Progenitor cell of endocrine pancreas (in vitro differentiated cells): ENCODE data around the gene IQGAP2. TPM values are rescaled to one million over a fixed set of nuclear protein-coding genes. Genes with fewer than 3 reads are reported as not detected.
A peak's percentile ranks its signal among the peaks of the same experiment; 100 is the strongest.

ENCODE experiments used
- DNase-seq: peaks from one replicate; pipeline ENCODE4 v3.0.0; 2021; ENCODE audit warnings: low spot score; ENCODE audit not compliant: unreplicated experiment
- H3K27ac Mint-ChIP-seq: 2 replicates; pipeline ENCODE4 v1.8.0; 2021; ENCODE audit warnings: mild to moderate bottlenecking, moderate library complexity, mixed read lengths
- H3K27me3 Mint-ChIP-seq: 2 replicates; pipeline ENCODE4 v1.8.0; 2021; ENCODE audit warnings: mixed read lengths
- H3K36me3 Mint-ChIP-seq: 2 replicates; pipeline ENCODE4 v1.8.0; 2022; ENCODE audit warnings: mixed read lengths; ENCODE audit not compliant: insufficient read depth
- H3K4me1 Mint-ChIP-seq: 2 replicates; pipeline ENCODE4 v1.8.0; 2021; ENCODE audit warnings: low read depth, mixed read lengths
- H3K4me3 Mint-ChIP-seq: 2 replicates; pipeline ENCODE4 v1.8.0; 2021; ENCODE audit warnings: low read depth, mild to moderate bottlenecking, moderate library complexity, mixed read lengths
- H3K9me3 Mint-ChIP-seq: 2 replicates; pipeline ENCODE4 v1.8.0; 2021; ENCODE audit warnings: low read depth, mixed read lengths
- CTCF ChIP-seq: fragments of 200-600 bp; sonication (generic); IDR thresholded peaks from one replicate; pipeline ENCODE4 v1.5.0; 2021; ENCODE audit warnings: antibody characterized with exemption, mild to moderate bottlenecking; ENCODE audit not compliant: unreplicated experiment
- total RNA-seq: library from RNA; stranded (reverse); gene quantifications from 2 replicates; pipeline ENCODE4 v1.2.1, GENCODE V29; 2021

IQGAP2 gene
- total RNA-seq, 1 donor from 2014 or later: 16.7 TPM

GRCh38 chr5:76746677-76747076 is 343.6 kb downstream of the IQGAP2 start:
- H3K27ac Mint-ChIP-seq: no peak overlapping the region
- peak; percentile 8 for TF ChIP-seq CTCF
- no peaks in the 10 kb centered on the region for H3K27me3 Mint-ChIP-seq
- H3K9me3 Mint-ChIP-seq: no peaks in the 10 kb centered on the region
- H3K36me3 Mint-ChIP-seq: no peaks in the 10 kb centered on the region
- no peak overlapping the region for H3K4me3 Mint-ChIP-seq
- no peak for DNase-seq
- H3K4me1 Mint-ChIP-seq: no peaks in the 10 kb centered on the region

- Mint-ChIP-seq H3K9me3 (no peaks in the 10 kb centered on the region), H3K4me1 (no peaks in the 10 kb centered on the region), H3K27me3 (no peaks in the 10 kb centered on the region), H3K4me3 (no peak overlapping the region), H3K36me3 (no peaks in the 10 kb centered on the region), H3K27ac (no peak overlapping the region)
- DNase-seq: no peak
- no peak for TF ChIP-seq CTCF
Observed at GRCh38 chr5:76747706-76748105, 344.6 kb downstream of the IQGAP2 start.

GRCh38 chr5:76751291-76751690 is 348.2 kb downstream of the IQGAP2 start:
- Mint-ChIP-seq H3K9me3 (no peaks in the 10 kb centered on the region), H3K27ac (no peak overlapping the region), H3K36me3 (no peaks in the 10 kb centered on the region), H3K4me3 (no peak overlapping the region), H3K27me3 (no peaks in the 10 kb centered on the region), H3K4me1 (peaks cover 3% of the 10 kb centered on the region)
- no peak for TF ChIP-seq CTCF
- no peak for DNase-seq

GRCh38 chr5:76754668-76755078 is 351.6 kb downstream of the IQGAP2 start:
- no peak for TF ChIP-seq CTCF
- Mint-ChIP-seq H3K4me3 (no peak overlapping the region), H3K27ac (no peak overlapping the region), H3K27me3 (peaks cover 4% of the 10 kb centered on the region), H3K9me3 (no peaks in the 10 kb centered on the region), H3K4me1 (peaks cover 4% of the 10 kb centered on the region), H3K36me3 (no peaks in the 10 kb centered on the region)
- no peak for DNase-seq

GRCh38 chr5:76755779-76756637 is 352.9 kb downstream of the IQGAP2 start:
- H3K4me3 Mint-ChIP-seq: no peak overlapping the region
- peaks cover 4% of the 10 kb centered on the region for H3K4me1 Mint-ChIP-seq
- no peak for TF ChIP-seq CTCF
- H3K27ac Mint-ChIP-seq: no peak overlapping the region
- peaks cover 4% of the 10 kb centered on the region for H3K27me3 Mint-ChIP-seq
- no peaks in the 10 kb centered on the region for H3K9me3 Mint-ChIP-seq
- H3K36me3 Mint-ChIP-seq: no peaks in the 10 kb centered on the region
- DNase-seq: no peak
